GM12801 (cell line): ENCODE measurements around the gene MMP25.

Experiments used
- TF ChIP-seq, protein P1 (sequence below): IDR thresholded peaks from one replicate; pipeline ENCODE4 v1.5.1; 2011; ENCODE audit warnings: control low read depth; ENCODE audit not compliant: insufficient read length; ENCODE audit errors: extremely low read depth

The MMP25 gene

DNA sequence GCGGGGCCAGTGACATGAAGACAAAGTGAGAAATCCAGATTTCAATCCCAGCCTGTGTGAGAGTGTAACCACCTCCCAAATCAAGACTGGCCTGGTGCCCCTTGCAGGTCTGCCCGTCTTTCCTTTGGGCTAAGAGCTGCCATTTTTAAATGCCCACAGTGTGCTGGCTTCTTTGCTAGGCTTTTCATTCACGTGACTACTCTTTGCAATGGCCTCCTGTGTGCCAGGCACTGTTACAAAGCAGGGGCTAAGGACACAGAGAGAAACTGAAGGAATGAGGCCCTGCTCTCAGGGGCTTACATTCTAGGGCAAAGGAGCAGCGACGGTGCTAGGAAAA, 53.0 kb downstream of the MMP25 start:
- TF ChIP-seq, protein P1, sequence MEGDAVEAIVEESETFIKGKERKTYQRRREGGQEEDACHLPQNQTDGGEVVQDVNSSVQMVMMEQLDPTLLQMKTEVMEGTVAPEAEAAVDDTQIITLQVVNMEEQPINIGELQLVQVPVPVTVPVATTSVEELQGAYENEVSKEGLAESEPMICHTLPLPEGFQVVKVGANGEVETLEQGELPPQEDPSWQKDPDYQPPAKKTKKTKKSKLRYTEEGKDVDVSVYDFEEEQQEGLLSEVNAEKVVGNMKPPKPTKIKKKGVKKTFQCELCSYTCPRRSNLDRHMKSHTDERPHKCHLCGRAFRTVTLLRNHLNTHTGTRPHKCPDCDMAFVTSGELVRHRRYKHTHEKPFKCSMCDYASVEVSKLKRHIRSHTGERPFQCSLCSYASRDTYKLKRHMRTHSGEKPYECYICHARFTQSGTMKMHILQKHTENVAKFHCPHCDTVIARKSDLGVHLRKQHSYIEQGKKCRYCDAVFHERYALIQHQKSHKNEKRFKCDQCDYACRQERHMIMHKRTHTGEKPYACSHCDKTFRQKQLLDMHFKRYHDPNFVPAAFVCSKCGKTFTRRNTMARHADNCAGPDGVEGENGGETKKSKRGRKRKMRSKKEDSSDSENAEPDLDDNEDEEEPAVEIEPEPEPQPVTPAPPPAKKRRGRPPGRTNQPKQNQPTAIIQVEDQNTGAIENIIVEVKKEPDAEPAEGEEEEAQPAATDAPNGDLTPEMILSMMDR: no peak

DNA sequence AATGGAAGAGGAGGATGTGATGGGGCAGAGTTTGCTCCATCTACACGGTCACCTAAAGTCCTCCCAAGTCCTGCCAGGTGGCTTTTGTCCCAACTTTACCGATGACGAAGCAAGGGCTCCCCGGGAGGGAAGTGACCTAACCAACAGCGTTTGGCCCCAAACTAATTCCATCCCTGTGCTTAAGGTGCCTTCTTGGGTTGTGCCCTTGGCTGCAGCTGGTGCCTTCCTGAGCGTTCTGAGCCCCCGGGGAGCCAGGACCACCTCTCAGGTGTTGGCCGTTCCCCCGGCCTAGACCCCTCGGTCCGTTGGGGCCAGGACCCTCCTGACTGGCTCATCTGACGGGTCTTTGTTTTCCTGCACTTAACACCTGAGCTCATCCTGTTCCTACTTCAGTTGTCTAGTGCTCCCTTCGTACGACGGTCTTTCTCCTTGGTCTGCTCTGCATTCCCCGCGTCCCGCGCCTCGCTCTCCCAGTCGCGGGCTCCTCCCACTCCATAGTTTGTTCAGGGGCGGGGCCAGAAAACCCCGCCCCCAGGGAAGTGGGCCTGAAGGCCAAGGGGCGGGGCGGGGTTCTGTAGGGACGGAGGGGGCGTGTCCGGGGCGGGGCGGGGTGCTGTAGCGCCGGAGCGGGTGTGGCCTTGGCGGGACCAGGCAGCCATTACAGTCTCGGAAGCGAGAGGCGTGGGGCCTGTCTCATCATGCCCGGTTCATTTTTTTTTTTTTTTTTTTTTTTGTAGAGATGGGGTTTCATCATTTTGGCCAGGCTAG, 53.6 kb downstream of the MMP25 start:
- TF ChIP-seq, protein P1: no peak

DNA sequence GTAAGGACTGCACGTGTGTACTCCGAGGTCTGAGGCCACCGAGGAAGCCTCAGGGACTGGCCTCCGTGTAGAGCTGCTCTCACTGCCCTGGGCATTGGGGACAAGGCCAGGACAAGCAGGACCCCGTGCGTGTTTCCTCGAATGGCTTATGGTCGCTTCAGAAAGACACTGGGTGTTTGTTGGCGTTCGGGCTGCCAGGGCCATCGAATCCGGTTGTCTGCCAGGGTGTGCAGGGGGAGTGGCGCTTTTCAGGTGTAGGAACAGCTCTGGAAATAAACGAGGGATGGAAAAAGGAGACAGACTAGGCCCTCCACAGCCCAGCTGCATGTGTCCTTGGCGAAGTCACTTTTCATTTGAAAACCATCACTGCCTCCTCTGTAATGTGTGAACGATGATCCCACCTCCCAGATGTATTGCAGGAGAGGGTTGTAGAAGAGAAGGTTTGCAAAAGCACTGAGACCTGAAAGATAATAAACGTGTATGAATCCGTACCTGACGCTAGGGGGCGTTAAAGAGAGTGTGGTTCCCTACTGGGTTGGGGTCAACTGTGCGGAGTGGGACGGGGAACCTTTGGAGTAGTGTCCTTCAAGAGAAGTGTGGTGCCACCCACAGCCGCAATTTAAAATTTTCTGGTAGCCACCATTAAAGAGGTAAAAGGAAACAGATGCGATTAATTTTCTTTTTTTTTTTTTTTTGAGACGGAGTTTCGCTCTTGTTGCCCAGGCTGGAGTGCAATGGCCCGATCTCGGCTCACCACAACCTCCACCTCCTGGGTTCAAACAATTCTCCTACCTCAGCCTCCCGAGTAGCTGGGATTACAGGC, 54.9 kb downstream of the MMP25 start:
- TF ChIP-seq, protein P1: no peak

DNA sequence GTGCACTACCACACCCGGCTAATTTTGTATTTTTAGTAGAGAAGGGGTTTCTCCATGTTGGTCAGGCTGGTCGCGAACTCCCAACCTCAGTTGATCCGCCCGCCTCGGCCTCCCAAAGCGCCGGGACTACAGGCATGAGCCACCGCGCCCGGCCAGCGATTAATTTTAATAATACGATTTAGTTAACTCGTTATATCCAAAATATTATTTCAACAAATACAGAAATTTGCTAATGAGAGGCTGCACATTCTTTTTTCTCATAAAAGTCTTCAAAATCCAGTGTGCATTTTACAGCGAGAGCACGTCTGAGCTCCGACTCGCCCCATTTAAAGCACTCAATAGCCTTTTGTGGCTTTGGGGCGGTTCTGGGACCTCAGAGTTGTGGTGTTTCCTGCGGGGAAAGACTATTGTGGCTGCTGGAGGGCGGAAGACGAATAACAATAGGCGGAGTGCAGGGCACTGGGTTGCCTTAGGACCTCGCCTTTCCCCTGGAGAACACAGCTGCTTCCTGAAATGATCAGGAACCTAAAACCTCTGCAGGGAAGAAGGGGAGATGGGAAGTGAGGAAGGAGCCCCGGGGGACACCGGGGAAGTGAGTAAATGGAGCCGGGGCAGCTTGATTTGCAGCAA, 55.6 kb downstream of the MMP25 start:
- TF ChIP-seq, protein P1: no peak

DNA sequence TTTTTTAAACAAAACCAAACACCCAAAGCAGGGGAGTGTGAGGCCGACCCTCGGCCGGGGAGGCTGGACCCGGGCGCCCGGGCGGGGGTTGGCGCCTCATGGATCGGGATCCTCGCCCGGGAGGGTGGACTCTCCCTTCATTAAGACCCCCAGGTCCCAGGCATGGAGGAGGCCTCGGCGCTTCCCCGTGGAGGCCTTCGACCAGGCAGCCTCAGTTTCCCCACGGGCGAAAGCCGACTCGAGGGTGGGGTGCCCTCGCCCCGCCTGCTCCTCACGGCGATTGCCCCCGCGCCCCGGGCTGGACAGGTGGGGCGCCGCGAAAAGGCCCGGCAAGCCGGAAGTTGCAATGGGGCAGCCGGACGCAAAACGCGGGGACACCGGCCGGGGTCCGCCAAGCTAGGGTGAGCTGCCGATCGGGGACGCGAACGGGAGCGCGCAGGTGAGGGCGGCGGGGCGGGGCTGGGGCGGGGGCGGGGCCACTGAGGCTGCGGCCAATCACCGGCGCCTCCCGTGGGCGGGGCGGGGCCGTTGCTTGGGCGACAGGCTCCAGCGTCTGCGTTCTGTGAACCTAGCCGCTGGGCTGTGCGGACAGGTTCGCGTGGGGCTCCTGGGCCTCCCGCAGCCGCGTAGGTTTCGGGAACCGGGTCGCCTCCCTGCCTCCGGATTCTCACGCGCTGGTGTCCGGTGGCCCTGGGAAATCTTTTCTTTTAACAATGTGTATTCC, 60.0 kb downstream of the MMP25 start:
- TF ChIP-seq, protein P1: no peak
